ENCODE measurements around the gene MCF2L2. TPM values are rescaled to one million over a fixed set of nuclear protein-coding genes. Genes with fewer than 3 reads are reported as not detected.

MCF2L2 gene
- total RNA-seq, 2 experiments from 2014 or later: 1.0 to 1.7 TPM

DNA sequence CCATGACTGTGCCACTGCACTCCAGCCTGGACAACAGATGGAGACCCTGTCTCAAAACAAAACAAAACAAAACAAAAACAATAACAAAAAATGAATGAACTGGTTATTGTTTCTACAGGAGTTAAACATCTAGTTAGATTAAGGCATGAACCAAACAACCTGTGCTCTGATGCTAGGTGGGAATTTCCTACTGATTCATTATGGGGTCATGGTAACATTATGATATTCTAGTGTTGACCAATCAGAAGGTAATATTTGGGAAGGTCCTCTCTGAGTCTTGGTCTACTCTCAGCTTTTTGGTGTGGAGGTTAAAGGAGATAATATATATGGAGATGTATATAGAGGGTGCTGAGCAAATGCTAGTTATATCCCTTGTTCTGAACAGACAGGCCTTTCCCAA lies 37.6 kb downstream of the MCF2L2 start:
- H3K4me1 Mint-ChIP-seq (ENCODE audit: low read depth): peaks cover 5% of the 10 kb centered on the region
- intact Hi-C loops (cut with micrococcal nuclease): no loop called here
- H3K4me3 Mint-ChIP-seq: no peak overlapping the region
- no peak overlapping the region for H3K27ac Mint-ChIP-seq
- CTCF ChIA-PET: interaction anchor here (0.6 to 1.2 kb wide), 6 partner anchors 10 to 225 kb away, joined by 3 to 5 read pairs (median 4); no protein-coding TSS in a partner anchor
- DNase-seq: no peak
- H3K9me3 Mint-ChIP-seq: no peaks in the 10 kb centered on the region
- peaks cover 2% of the 10 kb centered on the region for H3K27me3 Mint-ChIP-seq (ENCODE audit: low read depth)
- H3K36me3 Mint-ChIP-seq (ENCODE audit: low read depth): no peaks in the 10 kb centered on the region

- Mint-ChIP-seq H3K9me3 (no peaks in the 10 kb centered on the region), H3K4me3 (no peak overlapping the region), H3K4me1 (ENCODE audit: low read depth) (peaks cover 8% of the 10 kb centered on the region), H3K27me3 (ENCODE audit: low read depth) (no peaks in the 10 kb centered on the region), H3K36me3 (ENCODE audit: low read depth) (no peaks in the 10 kb centered on the region), H3K27ac (no peak overlapping the region)
- DNase-seq: no peak
- intact Hi-C loops (cut with micrococcal nuclease): loop anchor here (5.0 kb wide), 1 partner anchor 164 kb away; no protein-coding TSS in a partner anchor
- CTCF ChIA-PET: interaction anchor here (0.6 to 2.9 kb wide), 6 partner anchors 13 to 265 kb away, joined by 3 to 22 read pairs (median 5); no protein-coding TSS in a partner anchor
Measured at GRCh38 chr3:183388213-183388895, 40.1 kb downstream of the MCF2L2 start.

DNA sequence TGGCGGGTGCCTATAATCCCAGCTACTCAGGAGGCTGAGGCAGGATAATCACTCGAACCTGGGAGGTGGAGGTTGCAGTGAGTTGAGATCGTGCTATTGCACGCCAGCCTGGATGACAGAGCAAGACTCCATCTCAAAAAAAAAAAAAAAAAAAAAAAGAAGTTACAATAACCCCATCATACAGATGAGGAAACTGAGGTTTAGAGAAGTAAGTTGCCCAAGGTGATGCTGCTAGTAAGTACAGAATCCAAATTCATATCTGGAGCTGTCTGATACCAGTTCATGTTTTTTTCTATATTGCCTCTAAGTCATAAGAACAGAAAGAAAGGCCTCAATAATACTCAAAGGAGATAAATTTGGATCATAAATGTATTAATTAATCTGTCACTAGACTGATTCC lies 40.6 kb downstream of the MCF2L2 start:
- DNase-seq: no peak
- H3K9me3 Mint-ChIP-seq: no peaks in the 10 kb centered on the region
- H3K4me1 Mint-ChIP-seq (ENCODE audit: low read depth): peaks cover 8% of the 10 kb centered on the region
- intact Hi-C loops (cut with micrococcal nuclease): loop anchor here (2.0 to 5.0 kb wide), 3 partner anchors 81 to 379 kb away; no protein-coding TSS in a partner anchor
- no peak overlapping the region for H3K27ac Mint-ChIP-seq
- H3K36me3 Mint-ChIP-seq (ENCODE audit: low read depth): no peaks in the 10 kb centered on the region
- no peaks in the 10 kb centered on the region for H3K27me3 Mint-ChIP-seq (ENCODE audit: low read depth)
- H3K4me3 Mint-ChIP-seq: no peak overlapping the region
- CTCF ChIA-PET: interaction anchor here (0.6 to 2.9 kb wide), 3 partner anchors 201 to 264 kb away, joined by 5 to 22 read pairs (median 15); no protein-coding TSS in a partner anchor

- DNase-seq: no peak
- Mint-ChIP-seq H3K27ac (no peak overlapping the region), H3K27me3 (ENCODE audit: low read depth) (no peaks in the 10 kb centered on the region), H3K36me3 (ENCODE audit: low read depth) (no peaks in the 10 kb centered on the region), H3K4me3 (no peak overlapping the region), H3K4me1 (ENCODE audit: low read depth) (peaks cover 10% of the 10 kb centered on the region), H3K9me3 (no peaks in the 10 kb centered on the region)
- CTCF ChIA-PET: interaction anchor here (0.6 to 7.6 kb wide), 13 partner anchors 14 to 380 kb away, joined by 3 to 318 read pairs (median 3); partner anchors contain the start of gene B3GNT5
- intact Hi-C loops (cut with micrococcal nuclease): loop anchor here (1.0 to 5.0 kb wide), 8 partner anchors 82 to 672 kb away; partner anchors contain the start of gene PARL
Measured at GRCh38 chr3:183386651-183387050, 41.8 kb downstream of the MCF2L2 start.

DNA sequence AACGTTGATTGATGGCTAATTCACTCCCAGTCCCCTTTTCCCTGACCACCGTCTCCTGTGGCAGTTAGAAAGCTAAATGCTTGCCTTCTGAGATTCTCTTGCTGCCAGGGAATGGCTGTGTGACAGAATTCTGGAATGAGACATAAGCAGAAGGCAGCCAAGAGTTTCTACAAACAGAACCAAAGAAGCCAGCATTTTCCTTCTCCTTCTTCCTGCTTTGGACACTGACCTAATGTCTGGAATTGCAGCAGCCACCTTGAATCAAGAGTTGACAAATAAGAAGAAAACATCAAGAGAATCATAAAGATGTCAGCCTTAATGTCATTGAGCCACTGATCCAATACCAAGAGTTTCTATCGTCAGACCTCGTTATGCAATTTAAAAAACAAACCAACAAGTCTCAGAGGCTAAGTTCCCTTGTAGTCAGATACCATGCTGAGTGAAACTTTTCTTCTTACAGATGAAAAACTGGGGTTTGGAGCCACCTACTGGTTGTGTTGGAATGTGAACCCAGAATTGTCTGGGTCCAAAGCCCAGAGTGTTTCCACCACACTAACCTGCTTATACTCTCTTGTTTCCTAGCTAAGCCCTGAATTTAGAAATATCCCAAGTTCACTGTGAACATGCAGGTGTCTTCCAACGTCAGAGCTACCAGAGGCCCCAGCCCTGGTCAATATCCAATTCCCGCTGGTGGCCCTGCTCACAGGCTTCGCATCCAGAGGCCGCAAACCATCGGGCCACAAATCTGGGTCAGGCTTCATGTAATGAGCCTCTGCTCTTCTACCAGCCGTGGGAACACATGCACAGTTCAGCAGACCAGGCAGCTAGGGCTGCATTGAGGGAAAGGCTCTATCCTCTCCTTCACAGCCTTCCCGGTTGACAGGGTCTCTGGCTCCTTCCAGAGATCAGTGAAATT lies 42.5 kb downstream of the MCF2L2 start:
- Mint-ChIP-seq H3K27ac (no peak overlapping the region), H3K27me3 (ENCODE audit: low read depth) (no peaks in the 10 kb centered on the region), H3K4me3 (no peak overlapping the region), H3K4me1 (ENCODE audit: low read depth) (peaks cover 9% of the 10 kb centered on the region), H3K9me3 (no peaks in the 10 kb centered on the region), H3K36me3 (ENCODE audit: low read depth) (no peaks in the 10 kb centered on the region)
- intact Hi-C loops (cut with micrococcal nuclease): loop anchor here (1.0 to 5.0 kb wide), 8 partner anchors 83 to 672 kb away; partner anchors contain the start of gene PARL
- peak; percentile 79 for DNase-seq
- CTCF ChIA-PET: interaction anchor here (0.6 to 7.6 kb wide), 21 partner anchors 11 to 381 kb away, joined by 3 to 318 read pairs (median 3); partner anchors contain the start of genes B3GNT5 and LAMP3

- CTCF ChIA-PET: interaction anchor here (0.6 to 7.6 kb wide), 28 partner anchors 11 to 268 kb away, joined by 3 to 318 read pairs (median 4); partner anchors contain the start of gene B3GNT5
- intact Hi-C loops (cut with micrococcal nuclease): loop anchor here (1.0 kb wide), 5 partner anchors 115 to 667 kb away; partner anchors contain the start of gene B3GNT5
- Mint-ChIP-seq H3K36me3 (ENCODE audit: low read depth) (no peaks in the 10 kb centered on the region), H3K27ac (no peak overlapping the region), H3K27me3 (ENCODE audit: low read depth) (no peaks in the 10 kb centered on the region), H3K9me3 (no peaks in the 10 kb centered on the region), H3K4me3 (no peak overlapping the region), H3K4me1 (ENCODE audit: low read depth) (peaks cover 21% of the 10 kb centered on the region)
- no peak for DNase-seq
Measured at GRCh38 chr3:183381673-183382072, 46.7 kb downstream of the MCF2L2 start.

GRCh38 chr3:183381179-183381578 lies 47.2 kb downstream of the MCF2L2 start:
- no peaks in the 10 kb centered on the region for H3K9me3 Mint-ChIP-seq
- no peaks in the 10 kb centered on the region for H3K27me3 Mint-ChIP-seq (ENCODE audit: low read depth)
- H3K4me1 Mint-ChIP-seq (ENCODE audit: low read depth): peaks cover 23% of the 10 kb centered on the region
- CTCF ChIA-PET: interaction anchor here (0.7 to 7.6 kb wide), 11 partner anchors 9 to 258 kb away, joined by 3 to 318 read pairs (median 4); partner anchors contain the start of gene B3GNT5
- no peaks in the 10 kb centered on the region for H3K36me3 Mint-ChIP-seq (ENCODE audit: low read depth)
- no peak for DNase-seq
- no peak overlapping the region for H3K4me3 Mint-ChIP-seq
- intact Hi-C loops (cut with micrococcal nuclease): no loop called here
- H3K27ac Mint-ChIP-seq: no peak overlapping the region

DNA sequence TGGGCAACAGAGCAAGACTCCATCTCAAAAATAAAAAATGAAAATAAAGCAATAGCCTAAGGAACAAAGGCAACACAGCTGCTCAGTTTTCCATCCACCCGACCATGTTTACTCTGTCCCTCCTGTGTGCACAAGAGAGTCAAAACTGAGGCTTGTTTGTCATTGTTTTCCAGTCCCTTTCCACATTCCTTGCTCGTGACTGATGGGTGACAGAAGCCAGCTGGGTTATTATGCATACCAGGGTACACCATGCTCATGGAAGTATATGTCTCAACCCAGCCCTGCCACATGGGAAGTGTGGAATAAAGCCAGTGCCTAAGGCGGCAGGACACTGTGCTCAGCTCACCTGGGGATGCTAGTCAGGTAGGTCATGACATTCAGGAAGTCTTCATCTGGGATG lies 49.5 kb downstream of the MCF2L2 start:
- Mint-ChIP-seq H3K27me3 (ENCODE audit: low read depth) (no peaks in the 10 kb centered on the region), H3K9me3 (no peaks in the 10 kb centered on the region), H3K4me3 (no peak overlapping the region), H3K4me1 (ENCODE audit: low read depth) (peaks cover 21% of the 10 kb centered on the region), H3K27ac (no peak overlapping the region), H3K36me3 (ENCODE audit: low read depth) (no peaks in the 10 kb centered on the region)
- no peak for DNase-seq
- intact Hi-C loops (cut with micrococcal nuclease): loop anchor here (10.0 kb wide), 1 partner anchor 414 kb away; no protein-coding TSS in a partner anchor
- CTCF ChIA-PET: interaction anchor here (1.5 kb wide), 2 partner anchors 14 to 194 kb away, joined by 3 to 11 read pairs; no protein-coding TSS in a partner anchor

DNA sequence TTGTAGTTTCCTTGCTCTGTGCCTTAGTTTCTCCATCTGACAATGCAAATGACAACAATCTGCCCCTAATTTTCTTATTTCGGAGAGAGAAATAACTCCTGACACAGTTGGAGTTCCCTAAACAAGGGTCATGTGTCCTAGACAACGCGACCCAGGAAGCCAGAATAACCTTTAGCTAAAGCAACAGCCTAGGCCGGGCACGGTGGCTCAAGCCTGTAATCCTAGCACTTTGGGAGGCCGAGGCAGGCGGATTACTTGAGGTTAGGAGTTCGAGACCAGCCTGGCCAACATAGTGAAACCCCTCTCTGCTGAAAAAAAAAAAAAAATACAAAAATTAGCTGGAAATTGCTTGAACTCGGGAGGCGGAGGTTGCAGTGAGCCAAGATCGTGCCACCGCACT lies 49.9 kb downstream of the MCF2L2 start:
- CTCF ChIA-PET: interaction anchor here (0.6 to 1.5 kb wide), 3 partner anchors 14 to 194 kb away, joined by 3 to 11 read pairs (median 7); no protein-coding TSS in a partner anchor
- DNase-seq: no peak
- no peaks in the 10 kb centered on the region for H3K36me3 Mint-ChIP-seq (ENCODE audit: low read depth)
- no peaks in the 10 kb centered on the region for H3K9me3 Mint-ChIP-seq
- H3K4me3 Mint-ChIP-seq: no peak overlapping the region
- H3K4me1 Mint-ChIP-seq (ENCODE audit: low read depth): peaks cover 21% of the 10 kb centered on the region
- H3K27ac Mint-ChIP-seq: no peak overlapping the region
- intact Hi-C loops (cut with micrococcal nuclease): loop anchor here (10.0 kb wide), 1 partner anchor 414 kb away; no protein-coding TSS in a partner anchor
- H3K27me3 Mint-ChIP-seq (ENCODE audit: low read depth): no peaks in the 10 kb centered on the region

- H3K4me1 Mint-ChIP-seq (ENCODE audit: low read depth): peaks cover 21% of the 10 kb centered on the region
- no peak overlapping the region for H3K27ac Mint-ChIP-seq
- intact Hi-C loops (cut with micrococcal nuclease): loop anchor here (10.0 kb wide), 1 partner anchor 413 kb away; no protein-coding TSS in a partner anchor
- DNase-seq: no peak
- H3K4me3 Mint-ChIP-seq: no peak overlapping the region
- no peaks in the 10 kb centered on the region for H3K9me3 Mint-ChIP-seq
- H3K36me3 Mint-ChIP-seq (ENCODE audit: low read depth): no peaks in the 10 kb centered on the region
- H3K27me3 Mint-ChIP-seq (ENCODE audit: low read depth): no peaks in the 10 kb centered on the region
- CTCF ChIA-PET: interaction anchor here (0.6 to 1.5 kb wide), 3 partner anchors 13 to 193 kb away, joined by 3 to 11 read pairs (median 7); no protein-coding TSS in a partner anchor
Measured at GRCh38 chr3:183378008-183378407, 50.4 kb downstream of the MCF2L2 start.

GRCh38 chr3:183377307-183377959 lies 51.0 kb downstream of the MCF2L2 start:
- CTCF ChIA-PET: interaction anchor here (2.5 kb wide), 1 partner anchor 192 kb away, joined by 7 read pairs; no protein-coding TSS in a partner anchor
- Mint-ChIP-seq H3K9me3 (no peaks in the 10 kb centered on the region), H3K27ac (no peak overlapping the region), H3K27me3 (ENCODE audit: low read depth) (no peaks in the 10 kb centered on the region), H3K36me3 (ENCODE audit: low read depth) (no peaks in the 10 kb centered on the region), H3K4me3 (no peak overlapping the region), H3K4me1 (ENCODE audit: low read depth) (peaks cover 21% of the 10 kb centered on the region)
- intact Hi-C loops (cut with micrococcal nuclease): loop anchor here (1.0 to 10.0 kb wide), 2 partner anchors 111 to 413 kb away; no protein-coding TSS in a partner anchor
- DNase-seq: no peak

All from activated naive CD4-positive, alpha-beta T cell treated with anti-CD3 and anti-CD28 coated beads for 36 hours (primary cell).